Muscle of leg (tissue), 11 donors: ENCODE results near the gene NHLRC1. TPM values are rescaled to one million over a fixed set of nuclear protein-coding genes. Genes with fewer than 3 reads are reported as not detected.

Experiments used
- DNase-seq: peaks from one replicate; pipeline ENCODE4 v3.0.0; 2013
- H3K27ac ChIP-seq: one replicate; pipeline ENCODE4 v1.5.1; 2013; ENCODE audit warnings: mild to moderate bottlenecking, low read length, control low read depth
- H3K27me3 ChIP-seq: one replicate; pipeline ENCODE4 v1.6.1; 2013; ENCODE audit warnings: low read length; ENCODE audit not compliant: control insufficient read depth, insufficient read depth
- H3K36me3 ChIP-seq: one replicate; pipeline ENCODE4 v1.6.1; 2013; ENCODE audit warnings: low read length; ENCODE audit not compliant: control insufficient read depth, insufficient read depth
- H3K4me1 ChIP-seq: one replicate; pipeline ENCODE4 v1.6.1; 2013; ENCODE audit warnings: low read length; ENCODE audit not compliant: control insufficient read depth, insufficient read depth
- H3K4me3 ChIP-seq: one replicate; pipeline ENCODE4 v1.5.1; 2013; ENCODE audit warnings: low read length, control low read depth
- H3K9me3 ChIP-seq: replicated peaks from 2 replicates; pipeline ENCODE4 v1.6.1; 2013; ENCODE audit warnings: low read depth, low read length; ENCODE audit not compliant: control insufficient read depth
- WGBS: methylation state at CpG from one replicate; pipeline ENCODE4 v1.1.5; 2013; ENCODE audit warnings: missing lambda C conversion rate; ENCODE audit not compliant: insufficient coverage; 5-methylcytosine and 5-hydroxymethylcytosine counted together
- polyA plus RNA-seq, 8 donors: library from polyadenylated mRNA; unstranded; fragments of 120-200 nt; gene quantifications; one replicate each; pipeline versions ENCODE4 v1.2.1 to v1.2.3, GENCODE V29; 2013; ENCODE audit warnings: inconsistent platforms in 1 of 8, low replicate concordance in 1 of 8; ENCODE audit not compliant: insufficient read length in 8 of 8, insufficient read depth in 1 of 8
- total RNA-seq: library from RNA; stranded (reverse); fragments of 120-200 nt; gene quantifications from one replicate; pipeline ENCODE4 v1.2.4, GENCODE V29; 2013

Gene NHLRC1
- total and polyA plus RNA-seq, 9 donors: 1.6 to 4.1 (median 2.7) TPM

GRCh38 chr6:18141805-18142590, 19.5 kb upstream of the NHLRC1 start:
- H3K4me3 ChIP-seq: no peak overlapping the region
- WGBS: 65% methylated on average over 7 of the region's 13 CpGs
- H3K4me1 ChIP-seq: no peaks in the 10 kb centered on the region
- H3K9me3 ChIP-seq: no peaks in the 10 kb centered on the region
- H3K27me3 ChIP-seq: no peaks in the 10 kb centered on the region
- peaks cover 10% of the 10 kb centered on the region for H3K36me3 ChIP-seq
- no peak for DNase-seq
- no peak overlapping the region for H3K27ac ChIP-seq

GRCh38 chr6:18139935-18140621, 17.6 kb upstream of the NHLRC1 start:
- 100% methylated on average over 3 of the region's 6 CpGs for WGBS
- no peak overlapping the region for H3K4me3 ChIP-seq
- no peaks in the 10 kb centered on the region for H3K4me1 ChIP-seq
- peaks cover 14% of the 10 kb centered on the region for H3K36me3 ChIP-seq
- H3K27ac ChIP-seq: no peak overlapping the region
- H3K27me3 ChIP-seq: no peaks in the 10 kb centered on the region
- H3K9me3 ChIP-seq: no peaks in the 10 kb centered on the region
- no peak for DNase-seq

- WGBS: 80% methylated on average over 2 of the region's 5 CpGs
- no peaks in the 10 kb centered on the region for H3K9me3 ChIP-seq
- H3K4me1 ChIP-seq: no peaks in the 10 kb centered on the region
- no peak overlapping the region for H3K27ac ChIP-seq
- no peaks in the 10 kb centered on the region for H3K27me3 ChIP-seq
- DNase-seq: no peak
- H3K4me3 ChIP-seq: no peak overlapping the region
- H3K36me3 ChIP-seq: peaks cover 14% of the 10 kb centered on the region
These were observed 16.4 kb upstream of the NHLRC1 start for GRCh38 chr6:18138906-18139305.

DNA sequence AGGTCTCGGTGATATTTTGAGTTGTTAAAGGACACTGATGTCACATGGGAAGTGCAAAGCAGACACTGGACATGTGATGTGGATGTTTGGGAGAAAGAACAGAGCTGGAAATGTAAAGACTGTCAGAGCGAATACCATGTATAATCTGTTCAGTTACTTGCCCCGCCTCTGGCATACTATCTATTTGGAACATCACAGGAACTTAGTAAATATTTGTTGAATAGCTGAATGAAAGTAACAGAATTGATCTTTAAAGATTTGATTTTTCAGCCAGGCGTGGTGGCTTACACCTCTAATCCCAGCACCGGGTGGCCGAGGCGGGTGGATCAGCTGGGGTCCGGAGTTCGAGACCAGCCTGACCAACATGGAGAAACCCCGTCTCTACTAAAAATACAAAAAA, 13.8 kb upstream of the NHLRC1 start:
- H3K36me3 ChIP-seq: peaks cover 14% of the 10 kb centered on the region
- no peak overlapping the region for H3K27ac ChIP-seq
- WGBS: 86% methylated on average over 4 of the region's 10 CpGs
- H3K27me3 ChIP-seq: no peaks in the 10 kb centered on the region
- H3K4me3 ChIP-seq: no peak overlapping the region
- H3K9me3 ChIP-seq: no peaks in the 10 kb centered on the region
- no peaks in the 10 kb centered on the region for H3K4me1 ChIP-seq
- no peak for DNase-seq

GRCh38 chr6:18135171-18135570, 12.7 kb upstream of the NHLRC1 start:
- no peak for DNase-seq
- Histone ChIP-seq H3K4me1 (no peaks in the 10 kb centered on the region), H3K9me3 (no peaks in the 10 kb centered on the region), H3K36me3 (peaks cover 14% of the 10 kb centered on the region), H3K27me3 (no peaks in the 10 kb centered on the region), H3K27ac (no peak overlapping the region), H3K4me3 (no peak overlapping the region)
- WGBS: no CpG with 5 or more reads among the region's 2 CpGs

DNA sequence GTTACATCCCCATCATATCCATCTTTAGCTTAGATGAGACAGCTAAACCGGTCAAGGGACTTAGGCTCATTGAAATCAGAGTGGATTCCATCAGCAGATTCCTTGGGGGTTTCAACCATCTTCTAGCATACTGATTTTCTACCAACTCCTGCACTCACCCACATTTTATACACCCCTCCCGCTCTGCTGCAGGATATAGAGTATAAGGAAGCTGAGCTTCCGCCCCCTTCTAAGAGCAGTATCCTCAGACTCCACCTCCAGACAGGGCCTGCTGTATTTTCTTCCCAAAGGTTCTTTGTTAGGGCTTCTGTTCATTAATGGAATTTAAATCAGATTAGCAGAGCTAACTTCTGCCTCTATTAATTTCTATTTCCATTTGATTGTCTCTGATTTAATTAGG, 9.9 kb upstream of the NHLRC1 start:
- peaks cover 4% of the 10 kb centered on the region for H3K36me3 ChIP-seq
- no CpG with 5 or more reads among the region's 3 CpGs for WGBS
- H3K4me1 ChIP-seq: no peaks in the 10 kb centered on the region

DNA sequence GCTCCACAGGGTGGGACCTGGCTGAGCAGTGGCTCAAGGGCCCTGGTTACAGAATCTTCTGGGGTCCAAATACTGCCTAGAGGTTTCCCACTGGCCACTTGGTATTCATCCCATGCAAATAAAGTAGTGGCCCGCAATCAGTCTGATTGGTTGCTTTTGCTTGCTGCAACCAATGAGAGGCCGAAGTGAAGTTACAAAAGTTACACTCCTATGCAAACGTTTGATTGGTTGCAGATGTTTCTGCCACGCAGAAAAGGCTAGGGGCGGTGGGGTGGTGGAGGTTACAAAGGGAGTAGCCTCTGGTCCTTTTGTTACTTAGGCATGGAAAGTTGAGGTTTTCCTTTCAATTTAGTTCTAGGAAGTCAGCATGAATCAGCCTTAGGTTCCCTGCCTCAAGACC, 3.6 kb upstream of the NHLRC1 start:
- 30% methylated on average over 5 of the region's 5 CpGs for WGBS
- no peaks in the 10 kb centered on the region for H3K36me3 ChIP-seq
- no peak overlapping the region for H3K4me3 ChIP-seq
- peak; percentile 16 for DNase-seq
- peaks cover 7% of the 10 kb centered on the region for H3K4me1 ChIP-seq
- H3K27me3 ChIP-seq: no peaks in the 10 kb centered on the region
- peaks cover 4% of the 10 kb centered on the region for H3K9me3 ChIP-seq
- no peak overlapping the region for H3K27ac ChIP-seq

More for the DNA sequence above, 9.9 kb upstream of the NHLRC1 start:
- H3K9me3 ChIP-seq: no peaks in the 10 kb centered on the region
- no peak overlapping the region for H3K27ac ChIP-seq
- H3K4me3 ChIP-seq: no peak overlapping the region
- DNase-seq: no peak
- H3K27me3 ChIP-seq: no peaks in the 10 kb centered on the region

GRCh38 chr6:18121580-18122127, 823 bp downstream of the NHLRC1 start:
- Histone ChIP-seq H3K36me3 (no peaks in the 10 kb centered on the region), H3K4me3 (no peak overlapping the region), H3K4me1 (peaks cover 7% of the 10 kb centered on the region), H3K27ac (no peak overlapping the region), H3K9me3 (peaks cover 4% of the 10 kb centered on the region), H3K27me3 (no peaks in the 10 kb centered on the region)
- no peak for DNase-seq
- 60% methylated on average over 17 of the region's 19 CpGs for WGBS

DNA sequence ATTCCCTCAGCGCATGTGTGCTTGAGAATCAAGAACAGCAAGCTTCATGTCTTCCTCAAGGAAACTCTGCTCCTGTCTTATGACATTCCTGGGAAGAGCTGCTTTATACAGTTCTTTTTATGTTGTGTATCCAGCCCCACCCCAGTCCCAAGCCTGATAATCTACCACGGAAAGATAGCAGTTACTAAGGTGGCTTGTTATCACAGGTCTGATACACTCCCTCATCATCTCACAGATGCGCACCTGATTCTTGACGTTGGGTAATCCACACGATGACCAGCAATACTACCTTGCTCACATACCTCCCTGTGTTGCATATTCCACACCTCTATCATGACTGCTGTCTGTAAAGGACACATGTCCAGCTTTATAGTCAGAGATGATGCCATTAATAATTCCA, 3.2 kb downstream of the NHLRC1 start:
- H3K9me3 ChIP-seq: peaks cover 4% of the 10 kb centered on the region
- H3K27ac ChIP-seq: no peak overlapping the region
- H3K4me1 ChIP-seq: peaks cover 7% of the 10 kb centered on the region
- WGBS: 100% methylated on average over 1 of the region's 5 CpGs
- H3K36me3 ChIP-seq: no peaks in the 10 kb centered on the region
- DNase-seq: no peak
- H3K4me3 ChIP-seq: no peak overlapping the region
- no peaks in the 10 kb centered on the region for H3K27me3 ChIP-seq

DNA sequence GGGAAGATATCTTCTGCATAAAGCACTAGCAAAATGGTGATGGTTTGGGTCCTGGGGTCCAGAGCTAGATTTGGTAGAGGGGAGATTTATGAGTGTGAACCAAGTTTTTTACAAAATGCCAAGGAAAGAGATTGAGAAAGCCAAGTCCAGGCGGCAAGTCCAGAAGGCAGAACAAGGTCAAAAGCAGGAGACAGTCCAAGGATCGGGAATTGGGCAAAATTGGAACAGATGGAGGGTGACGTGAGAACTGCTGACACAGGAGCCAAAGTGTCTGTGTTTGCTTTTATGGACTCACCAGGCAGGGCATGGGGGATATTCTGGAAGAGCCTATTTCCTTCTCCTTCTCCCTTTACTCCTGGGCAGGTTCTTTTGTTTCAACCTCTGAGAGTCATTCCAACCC, 4.1 kb downstream of the NHLRC1 start:
- Histone ChIP-seq H3K4me1 (peaks cover 7% of the 10 kb centered on the region), H3K9me3 (peaks cover 4% of the 10 kb centered on the region), H3K4me3 (no peak overlapping the region), H3K36me3 (no peaks in the 10 kb centered on the region), H3K27me3 (no peaks in the 10 kb centered on the region), H3K27ac (no peak overlapping the region)
- 56% methylated on average over 2 of the region's 3 CpGs for WGBS
- no peak for DNase-seq
